ENCODE results near the gene MICAL3. TPM values are rescaled to one million over a fixed set of nuclear protein-coding genes. Genes with fewer than 3 reads are reported as not detected.

Gene MICAL3
- total and polyA plus RNA-seq, 2 donors from 2014 or later: 5.0 to 99.4 TPM

DNA sequence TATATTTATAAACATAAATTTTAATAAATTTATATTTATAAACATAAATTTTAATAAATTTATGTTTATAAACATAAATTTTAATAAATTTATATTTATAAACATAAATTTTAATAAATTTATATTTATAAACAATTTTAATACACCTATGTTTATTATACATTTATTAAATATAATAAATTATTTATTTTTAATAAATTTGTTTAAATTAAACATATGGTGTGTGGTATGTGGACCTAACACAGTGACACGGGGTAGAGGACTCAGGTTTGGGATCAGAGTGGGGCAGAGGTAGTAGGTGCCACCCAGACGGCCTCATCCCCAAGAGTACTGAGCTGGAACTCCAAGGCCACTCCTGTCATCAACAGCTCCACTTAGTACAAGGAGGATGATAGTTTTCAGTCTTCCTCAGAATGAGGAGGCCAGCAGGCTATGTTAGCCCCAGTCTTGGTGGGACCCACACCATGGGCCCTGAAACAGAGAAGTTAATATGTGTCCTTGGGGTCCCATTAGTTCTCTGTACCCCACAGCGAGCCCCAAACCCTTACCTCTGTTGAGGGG is 203.4 kb downstream of the MICAL3 start:
- H3K36me3 ChIP-seq (ENCODE audit: control insufficient read depth in 2 of 3, insufficient read depth in 3 of 3, low read length in 3 of 3): peaks cover 0 to 24% (median 14%) of the 10 kb centered on the region in 3 donors
- FAIRE-seq: peak; percentile 100
- intact Hi-C loops (cut with DNase I): loop anchor here (10.0 kb wide), 2 partner anchors 54 to 254 kb away; partner anchors contain the start of gene PEX26

GRCh38 chr22:17818649-17819048 is 205.7 kb downstream of the MICAL3 start:
- Histone ChIP-seq H3K36me3 (ENCODE audit: control insufficient read depth in 2 of 3, insufficient read depth in 3 of 3, low read length in 3 of 3) (peaks cover 2 to 33% (median 18%) of the 10 kb centered on the region in 3 donors), H3K4me1 (ENCODE audit: control insufficient read depth in 2 of 3, insufficient read depth in 2 of 3, low read depth in 1 of 3, low read length in 3 of 3) (no peaks in the 10 kb centered on the region), H3K4me3 (ENCODE audit: low read length in 3 of 3) (no peak overlapping the region), H3K27me3 (ENCODE audit: control insufficient read depth, insufficient read depth, low read length) (no peaks in the 10 kb centered on the region), H3K9me3 (ENCODE audit: control insufficient read depth in 2 of 3, insufficient read depth in 1 of 3, low read length in 3 of 3) (no peaks in the 10 kb centered on the region), H3K27ac (ENCODE audit: low read depth in 2 of 2, low read length in 2 of 2) (no peak overlapping the region), H3K9ac (ENCODE audit: low read length in 3 of 3) (no peak overlapping the region)
- DNase-seq: no peak
- no peak for FAIRE-seq
- intact Hi-C loops (cut with DNase I): no loop called here
- TF ChIP-seq, protein P1, sequence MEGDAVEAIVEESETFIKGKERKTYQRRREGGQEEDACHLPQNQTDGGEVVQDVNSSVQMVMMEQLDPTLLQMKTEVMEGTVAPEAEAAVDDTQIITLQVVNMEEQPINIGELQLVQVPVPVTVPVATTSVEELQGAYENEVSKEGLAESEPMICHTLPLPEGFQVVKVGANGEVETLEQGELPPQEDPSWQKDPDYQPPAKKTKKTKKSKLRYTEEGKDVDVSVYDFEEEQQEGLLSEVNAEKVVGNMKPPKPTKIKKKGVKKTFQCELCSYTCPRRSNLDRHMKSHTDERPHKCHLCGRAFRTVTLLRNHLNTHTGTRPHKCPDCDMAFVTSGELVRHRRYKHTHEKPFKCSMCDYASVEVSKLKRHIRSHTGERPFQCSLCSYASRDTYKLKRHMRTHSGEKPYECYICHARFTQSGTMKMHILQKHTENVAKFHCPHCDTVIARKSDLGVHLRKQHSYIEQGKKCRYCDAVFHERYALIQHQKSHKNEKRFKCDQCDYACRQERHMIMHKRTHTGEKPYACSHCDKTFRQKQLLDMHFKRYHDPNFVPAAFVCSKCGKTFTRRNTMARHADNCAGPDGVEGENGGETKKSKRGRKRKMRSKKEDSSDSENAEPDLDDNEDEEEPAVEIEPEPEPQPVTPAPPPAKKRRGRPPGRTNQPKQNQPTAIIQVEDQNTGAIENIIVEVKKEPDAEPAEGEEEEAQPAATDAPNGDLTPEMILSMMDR (IDR thresholded peaks at IDR 0.05; ENCODE audit: borderline replicate concordance, extremely low read depth, insufficient read depth): no peak

More for the DNA sequence above, 203.4 kb downstream of the MICAL3 start:
- Histone ChIP-seq H3K9ac (ENCODE audit: low read length in 3 of 3) (no peak overlapping the region), H3K4me1 (ENCODE audit: control insufficient read depth in 2 of 3, insufficient read depth in 2 of 3, low read depth in 1 of 3, low read length in 3 of 3) (no peaks in the 10 kb centered on the region), H3K9me3 (ENCODE audit: control insufficient read depth in 2 of 3, insufficient read depth in 1 of 3, low read length in 3 of 3) (no peaks in the 10 kb centered on the region), H3K27me3 (ENCODE audit: control insufficient read depth, insufficient read depth, low read length) (no peaks in the 10 kb centered on the region), H3K27ac (ENCODE audit: low read depth in 2 of 2, low read length in 2 of 2) (no peak overlapping the region), H3K4me3 (ENCODE audit: low read length in 3 of 3) (no peak overlapping the region)
- DNase-seq: no peak
- TF ChIP-seq, protein P1 (IDR thresholded peaks at IDR 0.05; ENCODE audit: borderline replicate concordance, extremely low read depth, insufficient read depth): no peak

GRCh38 chr22:17818180-17818579 is 206.2 kb downstream of the MICAL3 start:
- peaks cover 2 to 33% (median 19%) of the 10 kb centered on the region in 3 donors for H3K36me3 ChIP-seq (ENCODE audit: control insufficient read depth in 2 of 3, insufficient read depth in 3 of 3, low read length in 3 of 3)
- no peak overlapping the region for H3K4me3 ChIP-seq (ENCODE audit: low read length in 3 of 3)
- intact Hi-C loops (cut with DNase I): no loop called here
- no peak for FAIRE-seq
- TF ChIP-seq, protein P1 (IDR thresholded peaks at IDR 0.05; ENCODE audit: borderline replicate concordance, extremely low read depth, insufficient read depth): no peak
- H3K4me1 ChIP-seq (ENCODE audit: control insufficient read depth in 2 of 3, insufficient read depth in 2 of 3, low read depth in 1 of 3, low read length in 3 of 3): no peaks in the 10 kb centered on the region
- no peak overlapping the region for H3K27ac ChIP-seq (ENCODE audit: low read depth in 2 of 2, low read length in 2 of 2)
- no peaks in the 10 kb centered on the region for H3K27me3 ChIP-seq (ENCODE audit: control insufficient read depth, insufficient read depth, low read length)
- no peaks in the 10 kb centered on the region for H3K9me3 ChIP-seq (ENCODE audit: control insufficient read depth in 2 of 3, insufficient read depth in 1 of 3, low read length in 3 of 3)
- peak in 2 of 5 donors; percentile 40 to 52 for DNase-seq
- no peak overlapping the region for H3K9ac ChIP-seq (ENCODE audit: low read length in 3 of 3)
